K562 (cell line): ENCODE results near the gene CNIH4. TPM values are rescaled to one million over a fixed set of nuclear protein-coding genes. Genes with fewer than 3 reads are reported as not detected.

Experiments
- ATF2 ChIP-seq: sonication (generic); formaldehyde crosslinking; IDR thresholded peaks from 2 replicates; pipeline ENCODE4 v1.8.1; 2022; ENCODE audit warnings: missing genetic modification reagents
- ATF7 ChIP-seq: fragments of 450-650 bp; IDR thresholded peaks from 2 replicates; pipeline ENCODE4 v1.7.1; 2014; ENCODE audit warnings: mild to moderate bottlenecking, moderate library complexity
- E4F1 ChIP-seq: fragments of 250-450 bp; sonication (Bioruptor Pico); IDR thresholded peaks from 2 replicates; pipeline ENCODE4 v1.5.0; 2021; ENCODE audit warnings: mild to moderate bottlenecking, borderline replicate concordance
- EP300 ChIP-seq: IDR thresholded peaks from 2 replicates; pipeline ENCODE4 v1.6.1; 2012; ENCODE audit warnings: low read length, improper control_type of control experiment
- FOXK2 ChIP-seq, 2 experiments: fragments of 450-650 bp; IDR thresholded peaks in 1 of 2; conservative IDR thresholded peaks in 1 of 2; 2 replicates each; pipeline ENCODE4 v1.6.1; 2016; ENCODE audit warnings: low read depth in 2 of 2, mild to moderate bottlenecking in 1 of 2
- HMBOX1 ChIP-seq: sonication (generic); IDR thresholded peaks from 2 replicates; pipeline ENCODE4 v1.6.1; 2016
- HNRNPL ChIP-seq: fragments of 200-400 bp; formaldehyde crosslinking; IDR thresholded peaks from 2 replicates; pipeline ENCODE4 v1.6.1; 2017; ENCODE audit warnings: low read depth, mild to moderate bottlenecking, low read length
- KLF1 ChIP-seq: fragments of 450-650 bp; IDR thresholded peaks from 2 replicates; pipeline ENCODE4 v1.6.1; 2016; ENCODE audit warnings: missing genetic modification characterization, missing compliant biosample characterization
- MAZ ChIP-seq, 2 experiments: fragments of 450-650 bp in 1 of 2; sonication (generic) in 1 of 2; formaldehyde crosslinking; IDR thresholded peaks in 1 of 2; conservative IDR thresholded peaks in 1 of 2; 2 replicates each; pipeline versions ENCODE4 v1.4.0 to v1.5.0; 2020; ENCODE audit warnings: mild to moderate bottlenecking in 1 of 2, missing genetic modification reagents in 1 of 2
- MTA2 ChIP-seq: fragments of 450-650 bp; IDR thresholded peaks from 2 replicates; pipeline ENCODE4 v1.6.1; 2016; ENCODE audit warnings: low read depth
- MXI1 ChIP-seq: IDR thresholded peaks from 2 replicates; pipeline ENCODE4 v1.6.1; 2011; ENCODE audit warnings: low read depth, mild to moderate bottlenecking, improper control_type of control experiment, low read length
- NFIC ChIP-seq: fragments of 450-650 bp; IDR thresholded peaks from 2 replicates; pipeline ENCODE4 v1.6.1; 2017; ENCODE audit warnings: mild to moderate bottlenecking, inconsistent platforms
- NFYB ChIP-seq: IDR thresholded peaks from 2 replicates; pipeline ENCODE4 v1.6.1; 2011; ENCODE audit warnings: mild to moderate bottlenecking, moderate library complexity; ENCODE audit not compliant: insufficient read length; ENCODE audit errors: extremely low read depth
- PTRF ChIP-seq: fragments of 450-650 bp; IDR thresholded peaks from 2 replicates; pipeline ENCODE4 v1.6.1; 2016; ENCODE audit warnings: mild to moderate bottlenecking, missing genetic modification characterization, missing compliant biosample characterization
- RCOR1 ChIP-seq, 2 experiments: IDR thresholded peaks; 2 replicates each; pipeline ENCODE4 v1.6.1; 2012; ENCODE audit warnings: low read depth in 2 of 2, low read length in 2 of 2, borderline replicate concordance in 1 of 2, improper control_type of control experiment in 1 of 2
- SETDB1 ChIP-seq: IDR thresholded peaks from one replicate; pipeline ENCODE4 v1.6.1; 2012; ENCODE audit warnings: low read length, control low read depth, inconsistent platforms
- SMAD2 ChIP-seq: fragments of 150-350 bp; IDR thresholded peaks from 2 replicates; pipeline ENCODE4 v1.6.1; 2014; ENCODE audit warnings: low read depth, mild to moderate bottlenecking, low read length
- SUPT5H ChIP-seq: fragments of 450-650 bp; IDR thresholded peaks from 2 replicates; pipeline ENCODE4 v1.6.1; 2016
- TAL1 ChIP-seq: fragments of 450-650 bp; IDR thresholded peaks from 2 replicates; pipeline ENCODE4 v1.6.1; 2016; ENCODE audit warnings: mild to moderate bottlenecking
- USF2 ChIP-seq: sonication (generic); formaldehyde crosslinking; IDR thresholded peaks from 2 replicates; pipeline ENCODE4 v1.5.0; 2020; ENCODE audit warnings: missing genetic modification reagents
- ZNF23 ChIP-seq: fragments of 250-450 bp; sonication (Bioruptor Pico); IDR thresholded peaks from 2 replicates; pipeline ENCODE4 v1.4.0; 2020; ENCODE audit warnings: mild to moderate bottlenecking
- ZNF3 ChIP-seq: fragments of 250-450 bp; sonication (Bioruptor Pico); IDR thresholded peaks from 2 replicates; pipeline ENCODE4 v1.5.0; 2021; ENCODE audit warnings: mild to moderate bottlenecking, moderate library complexity
- ZNF408 ChIP-seq: fragments of 250-450 bp; sonication (Bioruptor Pico); IDR thresholded peaks from 2 replicates; pipeline ENCODE4 v1.4.0; 2020; ENCODE audit warnings: low read depth, mild to moderate bottlenecking, moderate library complexity
- ZNF644 ChIP-seq: fragments of 200-800 bp; sonication (Bioruptor generic); IDR thresholded peaks from 2 replicates; pipeline ENCODE4 v1.6.1; 2016; ENCODE audit warnings: low read depth, missing genetic modification characterization, missing compliant biosample characterization
- polyA plus RNA-seq, 8 experiments: library from polyadenylated mRNA; depleted of rRNA in 4 of 8; stranded (reverse) in 5 of 8; unstranded in 3 of 8; fragments of >200 nt; fragmentation: Nextera tagmentation in 2 of 8; fragmentation: Illumina TruSeq in 1 of 8; extraction: Ambion mirVana in 2 of 8; extraction: Trizol in 1 of 8; gene quantifications; 2 replicates each; pipeline versions ENCODE4 v1.2.1 to v1.2.3, GENCODE V29; 2011 to 2014; ENCODE audit warnings: inconsistent platforms in 1 of 8, missing spikeins in 1 of 8
- total RNA-seq, 7 experiments: library from RNA; depleted of rRNA in 6 of 7; stranded (reverse); fragments of >200 nt in 6 of 7; fragmentation: Illumina TruSeq in 2 of 7; extraction: Trizol in 2 of 7; gene quantifications; 2 replicates each; pipeline versions ENCODE4 v1.2.1 to v1.2.3, GENCODE V29; 2011 to 2021; ENCODE audit warnings: low replicate concordance in 1 of 7

The CNIH4 gene
- total and polyA plus RNA-seq, 9 of the 15 experiments (the other 6 are each of a cell fraction or from before 2014, with no cell fraction given), result 41.3 to 266 (median 61.1) TPM

GRCh38 chr1:224333939-224334786, 22.5 kb upstream of the CNIH4 start (continued):
- TF ChIP-seq MAZ (CRISPR knock-in tag; conservative IDR thresholded peaks at IDR 0.05 in 1 of 2, IDR thresholded peaks at IDR 0.05 in 1 of 2), result 0 out of 4 replicates have a peak, but pooled peaks of 1 of the 2 experiments have one; percentile 10
- TF ChIP-seq ATF2 (CRISPR knock-in tag), result no peak
- no peak for TF ChIP-seq PTRF
- TF ChIP-seq ATF7, result peak; percentile 48
- no peak for TF ChIP-seq USF2 (CRISPR knock-in tag)
- TF ChIP-seq KLF1 (tag), result no peak
- TF ChIP-seq TAL1, result peak; percentile 82
- no peak for TF ChIP-seq ZNF3 (CRISPR knock-in tag)
- TF ChIP-seq ZNF408, result no peak
- 0 out of 2 replicates have a peak, but pooled peaks have one; percentile 18 for TF ChIP-seq NFIC
- no peak for TF ChIP-seq SUPT5H
- 0 out of 4 replicates have a peak, but pooled peaks of 1 of the 2 experiments have one; percentile 27 for TF ChIP-seq FOXK2 (conservative IDR thresholded peaks at IDR 0.05 in 1 of 2, IDR thresholded peaks at IDR 0.05 in 1 of 2; ENCODE audit: low read depth in 2 of 2)
- TF ChIP-seq SMAD2, result no peak
- no peak for TF ChIP-seq SETDB1
- no peak for TF ChIP-seq E4F1 (CRISPR knock-in tag)
- peak in 1 of 2 experiments; percentile 38; a peak in 1 of 4 replicates for TF ChIP-seq RCOR1 (IDR thresholded peaks at IDR 0.05; ENCODE audit: borderline replicate concordance in 1 of 2, low read depth in 2 of 2, low read length in 2 of 2)
- TF ChIP-seq HNRNPL, result no peak
- TF ChIP-seq HMBOX1, result peak; percentile 19; the same call in 1 of the 2 replicates
- TF ChIP-seq MTA2, result peak; percentile 63
- TF ChIP-seq MXI1, result no peak
- TF ChIP-seq ZNF644 (tag), result no peak
- peak; percentile 91 for TF ChIP-seq EP300
- no peak for TF ChIP-seq NFYB
- no peak for TF ChIP-seq ZNF23
